ENCODE data around the gene EXOC2.

DNA sequence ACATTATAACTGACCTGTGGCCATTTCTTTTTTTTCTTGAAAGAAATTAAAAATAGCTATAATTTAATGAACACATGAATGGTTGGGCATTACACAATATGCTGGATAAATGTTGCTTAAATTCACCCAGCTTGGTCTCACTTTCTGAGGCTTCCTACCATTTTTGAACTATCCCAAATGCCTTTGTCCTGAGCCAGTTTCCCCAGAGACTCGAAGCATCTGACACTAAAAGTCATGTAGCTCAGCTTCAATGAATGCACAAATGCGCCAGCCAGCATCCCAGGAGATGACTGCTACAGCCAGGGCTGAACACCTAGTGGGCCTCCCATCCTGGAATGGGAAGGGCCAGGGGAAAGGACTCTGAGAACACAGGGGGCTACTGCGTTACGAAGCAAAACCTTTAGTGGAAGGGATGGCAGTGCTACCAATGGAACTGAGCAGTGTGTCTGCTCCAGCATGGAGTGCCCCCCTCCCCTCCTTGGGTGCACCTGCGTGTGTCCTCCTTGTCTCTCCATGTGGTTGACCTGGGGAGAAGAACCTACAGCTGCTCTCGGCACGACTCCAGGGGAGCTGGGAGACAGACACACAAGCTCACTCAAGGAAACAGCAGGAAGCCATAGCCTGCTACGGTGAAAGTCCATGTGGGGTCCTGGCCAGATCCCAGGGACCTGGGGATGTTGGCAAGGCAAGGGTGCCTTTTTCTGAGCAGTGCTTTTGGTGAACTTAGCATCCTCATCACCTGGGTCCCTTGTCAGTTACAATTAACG is 240.5 kb downstream of the EXOC2 start:
- TF ChIP-seq POLR2AphosphoS5 (IDR thresholded peaks at IDR 0.05; ENCODE audit: borderline replicate concordance, low read depth, low read length) (no peak), EZH2 (IDR thresholded peaks at IDR 0.05) (no peak)

All from SK-N-MC (cell line).